ENCODE results near the gene SSX2B. TPM values are rescaled to one million over a fixed set of nuclear protein-coding genes. Genes with fewer than 3 reads are reported as not detected.
"Not testable (repeated sequence)": the region's sequence is repeated elsewhere in the genome, so short reads cannot be mapped to it uniquely, and the experiment has no call there.

The SSX2B gene
- total RNA-seq (ENCODE audit: insufficient read depth, low replicate concordance): not detected

DNA sequence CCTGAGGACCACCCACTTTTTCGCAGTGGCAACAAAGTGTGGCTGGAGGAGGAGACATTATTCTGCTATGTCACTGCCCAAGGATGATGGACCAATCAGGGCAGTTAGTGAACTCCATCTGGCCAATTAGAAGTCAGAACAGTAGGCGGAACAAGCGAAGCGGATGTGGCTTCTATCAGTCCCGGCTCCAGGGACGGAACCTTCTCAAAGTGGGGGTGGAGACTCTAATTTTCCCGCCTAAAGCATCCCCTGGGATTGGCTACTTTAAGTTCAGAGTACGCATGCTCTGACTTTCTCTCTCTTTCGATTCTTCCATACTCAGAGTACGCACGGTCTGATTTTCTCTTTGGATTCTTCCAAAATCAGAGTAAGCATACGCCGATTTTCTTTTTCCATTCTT is at the start of gene SSX2B:
SSX2B (plus strand) TSS at position 301 of the 400 bp plus-strand sequence. CDS start 1,429 bp downstream, outside the sequence.
- not testable (repeated sequence) for DNase-seq (ENCODE audit: low spot score)

GRCh38 chrX:52707078-52707477 is 44.0 kb upstream of the SSX2B start, which contains the start of gene SSX2:
Gene SSX2, minus strand, starts transcription at chrX:52707178. Its CDS starts 1,429 bp downstream, at chrX:52705749.
- not testable (repeated sequence) for DNase-seq (ENCODE audit: low spot score)

DNA sequence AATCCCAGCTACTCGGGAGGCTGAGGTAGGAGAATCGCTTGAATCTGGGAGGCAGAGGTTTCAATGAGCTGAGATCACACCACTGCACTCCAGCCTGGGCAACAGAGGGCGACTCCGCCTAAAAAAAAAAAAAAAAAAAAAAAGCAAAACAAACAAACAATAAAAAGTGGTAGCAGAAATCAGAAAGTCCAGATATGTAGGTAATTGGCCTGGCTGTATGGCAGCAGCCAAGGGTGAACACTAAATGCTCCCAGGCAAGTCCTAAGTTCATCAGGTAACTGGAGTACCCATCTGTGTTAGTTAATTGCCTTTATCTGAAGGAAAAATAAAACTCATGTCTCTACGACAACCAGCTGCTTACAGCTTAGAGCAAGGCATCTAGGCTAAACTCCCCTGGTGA is 14.9 kb downstream of the SSX2B start:
- not testable (repeated sequence) for DNase-seq (ENCODE audit: low spot score)

- not testable (repeated sequence) for DNase-seq (ENCODE audit: low spot score)
Observed at GRCh38 chrX:52773504-52773903, 22.5 kb downstream of the SSX2B start.

GRCh38 chrX:52797327-52797726 is 46.3 kb downstream of the SSX2B start, which contains the start of gene SPANXN5:
Gene SPANXN5, minus strand, starts transcription at chrX:52797427. Its CDS starts 79 bp downstream, at chrX:52797348.
- not testable (repeated sequence) for DNase-seq (ENCODE audit: low spot score)

- DNase-seq (ENCODE audit: low spot score): not testable (repeated sequence)
Observed at GRCh38 chrX:52804876-52805275, 53.8 kb downstream of the SSX2B start.

Other genes starting within 250 kb of the SSX2B start
- 5.5 TPM for gene XAGE1B, start 234.2 kb upstream of the SSX2B start, total RNA-seq (ENCODE audit: insufficient read depth, low replicate concordance)
- not detected for gene SSX7, start 96.4 kb upstream of the SSX2B start, total RNA-seq (ENCODE audit: insufficient read depth, low replicate concordance)
- gene SSX2, start 44.1 kb upstream of the SSX2B start, total RNA-seq (ENCODE audit: insufficient read depth, low replicate concordance): not detected
- gene SPANXN5, start 46.2 kb downstream of the SSX2B start, total RNA-seq (ENCODE audit: insufficient read depth, low replicate concordance): not detected
- not detected for gene XAGE5, start 60.0 kb downstream of the SSX2B start, total RNA-seq (ENCODE audit: insufficient read depth, low replicate concordance)
- not detected for gene XAGE3, start 116.8 kb downstream of the SSX2B start, total RNA-seq (ENCODE audit: insufficient read depth, low replicate concordance)
- 30.3 TPM for gene FAM156B, start 146.1 kb downstream of the SSX2B start, total RNA-seq (ENCODE audit: insufficient read depth, low replicate concordance)
- 17.3 TPM for gene FAM156A, start 207.3 kb downstream of the SSX2B start, total RNA-seq (ENCODE audit: insufficient read depth, low replicate concordance)